Right cardiac atrium (tissue), 5 donors: ENCODE results near the gene ZBTB3. TPM values are rescaled to one million over a fixed set of nuclear protein-coding genes. Genes with fewer than 3 reads are reported as not detected.
"Not testable (repeated sequence)": the region's sequence is repeated elsewhere in the genome, so short reads cannot be mapped to it uniquely, and the experiment has no call there.

Experiments
- ATAC-seq, 2 donors: fragments of 200-7000 bp; cut with Tn5 transposase; one replicate each; pipeline versions ENCODE4 v1.8.0 to v1.9.1; 2020; ENCODE audit warnings: moderate library complexity in 2 of 2, mild to moderate bottlenecking in 1 of 2
- DNase-seq, 3 donors: peaks; one replicate each; pipeline ENCODE4 v3.0.0-alpha.2; 2020
- H3K27ac ChIP-seq: one replicate; pipeline ENCODE4 v1.5.1; 2013; ENCODE audit warnings: mild to moderate bottlenecking, low read length, control low read depth, moderate library complexity
- H3K27me3 ChIP-seq: one replicate; pipeline ENCODE4 v1.6.1; 2013; ENCODE audit not compliant: control insufficient read depth, insufficient read depth
- H3K4me1 ChIP-seq: one replicate; pipeline ENCODE4 v1.6.1; 2013; ENCODE audit warnings: low read length; ENCODE audit not compliant: control insufficient read depth, insufficient read depth
- H3K4me3 ChIP-seq: one replicate; pipeline ENCODE4 v1.5.1; 2013; ENCODE audit warnings: low read length, control low read depth
- H3K9me3 ChIP-seq: one replicate; pipeline ENCODE4 v1.6.1; 2013; ENCODE audit warnings: low read length; ENCODE audit not compliant: control insufficient read depth
- WGBS: extraction: QIAGEN DNeasy Blood & Tissue Kit; methylation state at CpG from one replicate; pipeline ENCODE4 v1.1.7; 2013; 5-methylcytosine and 5-hydroxymethylcytosine counted together
- intact Hi-C, 4 donors: fragments of 100-400 bp; cut with DNase I; formaldehyde crosslinking; loops; one replicate each; pipeline versions ENCODE4 v1.11.0 to v1.14.0; 2022 to 2023
- microRNA-seq, 2 donors: library from miRNA; unstranded; fragments of <30 nt; microRNA quantifications; one replicate each; pipeline ENCODE4 v1.2.0, GENCODE V29; 2020 to 2021
- polyA plus RNA-seq: library from polyadenylated mRNA; stranded (reverse); fragments of 200-250 nt; gene quantifications from one replicate; pipeline ENCODE4 v1.2.3, GENCODE V29; 2013
- total RNA-seq, 4 donors: library from RNA; stranded (reverse); fragmentation: NEBNext Ultra II Directional; extraction: Animal tissue kit (Norgen Biotek cat#: 25700); gene quantifications; one replicate each; pipeline ENCODE4 v1.2.1, GENCODE V29; 2021
- donor health status: healthy with polysubstance abuse.
- donor health status: DM: no; HTN: yes; CAD: no.
- donor health status: DM: no; HTN: no; CAD: no.
- donor health status: DM: no; HTN: yes; CAD: no; lungs with severe emphysema.
- donor health status: DM: yes; HTN: yes; CAD: no.

ZBTB3 gene
- total and polyA plus RNA-seq, 5 donors, result 4.0 to 14.5 (median 8.7) TPM

DNA sequence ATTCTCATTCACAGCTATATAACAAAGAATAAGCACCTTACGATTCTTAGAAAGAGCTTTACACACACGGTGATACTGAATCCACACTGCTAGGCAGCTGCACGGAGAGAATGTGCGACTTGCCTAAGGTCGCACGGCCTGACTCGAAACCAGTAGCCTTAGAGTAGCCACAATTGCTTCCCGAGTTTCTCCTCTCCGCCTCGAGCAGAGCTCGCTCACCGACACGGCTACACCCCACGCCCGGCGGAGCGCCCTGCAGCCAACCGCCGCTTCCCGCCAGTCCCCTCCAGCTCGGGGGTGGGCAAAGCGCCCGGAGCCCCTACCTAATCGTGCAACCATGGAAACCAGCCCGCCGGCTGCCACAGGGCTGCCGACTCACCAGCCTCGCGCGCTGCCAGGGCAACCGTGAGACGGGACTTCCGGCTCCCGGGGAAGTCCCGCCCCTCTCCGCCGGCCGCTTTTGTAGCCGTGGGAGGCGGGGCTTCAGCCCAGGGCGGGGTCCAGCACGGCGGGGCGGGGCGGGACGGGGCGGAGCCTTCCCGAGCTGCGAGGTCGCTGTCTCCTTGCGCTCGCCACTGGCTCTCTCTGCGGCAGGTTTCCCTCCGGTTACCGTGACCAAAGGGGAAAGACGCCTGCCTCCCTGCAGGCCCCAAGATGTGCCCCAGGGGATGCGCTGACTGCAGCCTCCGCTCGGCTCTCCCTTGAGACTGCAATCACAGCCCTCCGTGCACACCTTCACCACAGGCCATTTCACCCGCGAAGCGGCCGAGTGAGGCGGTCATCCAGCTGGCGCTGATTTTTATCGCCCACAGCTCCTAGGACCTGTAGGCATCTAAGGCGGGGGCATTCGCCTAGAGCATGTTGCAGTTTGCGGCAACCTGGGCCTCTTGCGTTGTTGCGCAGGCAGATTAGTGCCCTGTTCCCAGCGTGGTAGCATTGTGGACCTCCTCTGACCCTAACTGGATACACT lies 47.8 kb downstream of the ZBTB3 start:
- 4% methylated on average over 73 of the region's 73 CpGs for WGBS
- ATAC-seq, result peak; percentile 89
- H3K4me3 ChIP-seq, result peak overlapping the region; percentile 89
- intact Hi-C loops, result no loop called here
- H3K27ac ChIP-seq, result peak overlapping the region; percentile 99
- H3K27me3 ChIP-seq, result no peaks in the 10 kb centered on the region
- no peaks in the 10 kb centered on the region for H3K9me3 ChIP-seq
- peak; percentile 97 to 98 (median 98) for DNase-seq
- peaks cover 15% of the 10 kb centered on the region for H3K4me1 ChIP-seq

DNA sequence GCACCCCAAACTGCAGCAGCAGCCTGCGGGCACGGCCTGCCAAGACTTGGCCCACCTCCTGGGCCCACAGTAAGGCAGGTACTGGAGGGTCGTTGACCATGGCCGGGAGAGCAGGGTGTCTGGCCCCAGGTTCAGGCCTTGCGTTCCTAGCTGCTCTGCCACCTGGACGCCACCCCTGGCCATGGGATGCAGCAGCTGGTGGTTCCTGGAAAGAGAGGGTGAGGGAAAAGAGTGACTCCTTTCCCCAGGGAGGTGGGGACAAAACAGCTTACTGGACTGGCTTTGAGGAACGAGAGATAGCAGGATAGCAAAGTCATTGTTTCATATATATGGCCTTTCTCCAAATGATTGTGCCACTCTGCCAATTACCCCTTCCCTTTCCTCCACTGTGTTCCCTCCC lies 48.5 kb downstream of the ZBTB3 start:
- H3K27ac ChIP-seq, result peak overlapping the region; percentile 42
- H3K9me3 ChIP-seq, result no peaks in the 10 kb centered on the region
- WGBS, result 50% methylated on average over 7 of the region's 7 CpGs
- DNase-seq (peak in 2 of 3 donors; percentile 51 to 59), ATAC-seq (no peak)
- H3K4me1 ChIP-seq, result peaks cover 15% of the 10 kb centered on the region
- intact Hi-C loops, result no loop called here
- peak overlapping the region; percentile 89 for H3K4me3 ChIP-seq
- H3K27me3 ChIP-seq, result no peaks in the 10 kb centered on the region

- ATAC-seq, H3K27me3 ChIP-seq, intact Hi-C loops, H3K4me3 ChIP-seq, H3K9me3 ChIP-seq, DNase-seq, H3K27ac ChIP-seq: not testable (repeated sequence)
- WGBS, result 82% methylated on average over 4 of the region's 4 CpGs
- H3K4me1 ChIP-seq, result peaks cover 11% of the 10 kb centered on the region
Measured at GRCh38 chr11:62703921-62704320, 50.0 kb downstream of the ZBTB3 start.

GRCh38 chr11:62702246-62702645 lies 51.7 kb downstream of the ZBTB3 start:
- WGBS, result 91% methylated on average over 11 of the region's 11 CpGs
- ATAC-seq (no peak), DNase-seq (no peak)
- Histone ChIP-seq H3K9me3 (no peaks in the 10 kb centered on the region), H3K27me3 (no peaks in the 10 kb centered on the region), H3K4me3 (no peak overlapping the region), H3K4me1 (peaks cover 6% of the 10 kb centered on the region), H3K27ac (no peak overlapping the region)
- intact Hi-C loops, result no loop called here

Small RNAs within 50 kb of the gene (microRNA-seq; reads per million reads assigned to microRNA genes)
- gene MIR6514 (0.54 to 1.3 reads per million in 2 donors), gene MIR6748 (0 reads per million in 2 donors)

Other genes with a start within 250 kb of the ZBTB3 start
- 100 to 1,000 TPM; 289 to 371 (median 320) TPM for gene AHNAK, start 207.4 kb downstream of the ZBTB3 start, total RNA-seq
- gene AHNAK, start 207.4 kb downstream of the ZBTB3 start, polyA plus RNA-seq, result 78.1 TPM
- gene EEF1G, start 180.3 kb downstream of the ZBTB3 start, total RNA-seq, result 1,000 to 10,000 TPM in 1 of 4 donors, 100 to 1,000 TPM in 3; 807 to 1,060 (median 897) TPM
- gene EEF1G, start 180.3 kb downstream of the ZBTB3 start, polyA plus RNA-seq, result 770 TPM
- 10 to 100 TPM in 3 of 4 donors, 1 to 10 TPM in 1; 8.0 to 15.3 (median 11.5) TPM for gene TUT1, start 162.6 kb downstream of the ZBTB3 start, total RNA-seq
- gene TUT1, start 162.6 kb downstream of the ZBTB3 start, polyA plus RNA-seq, result 10.7 TPM
- 10 to 100 TPM; 34.8 to 47.6 (median 38.3) TPM for gene MTA2, start 152.3 kb downstream of the ZBTB3 start, total RNA-seq
- 24.1 TPM for gene MTA2, start 152.3 kb downstream of the ZBTB3 start, polyA plus RNA-seq
- 10 to 100 TPM; 23.5 to 33.3 (median 26.7) TPM for gene EML3, start 141.4 kb downstream of the ZBTB3 start, total RNA-seq
- 23.9 TPM for gene EML3, start 141.4 kb downstream of the ZBTB3 start, polyA plus RNA-seq
- gene ROM1, start 140.9 kb downstream of the ZBTB3 start, total RNA-seq, result 1 to 10 TPM; 6.1 to 7.9 (median 6.6) TPM
- gene ROM1, start 140.9 kb downstream of the ZBTB3 start, polyA plus RNA-seq, result 7.9 TPM
- gene B3GAT3, start 132.2 kb downstream of the ZBTB3 start, total RNA-seq, result 10 to 100 TPM; 10.7 to 23.1 (median 16.7) TPM
- gene B3GAT3, start 132.2 kb downstream of the ZBTB3 start, polyA plus RNA-seq, result 18.7 TPM
- 100 to 1,000 TPM; 112 to 137 (median 122) TPM for gene GANAB, start 107.5 kb downstream of the ZBTB3 start, total RNA-seq
- 66.5 TPM for gene GANAB, start 107.5 kb downstream of the ZBTB3 start, polyA plus RNA-seq
- gene INTS5, start 100.9 kb downstream of the ZBTB3 start, total RNA-seq, result 10 to 100 TPM; 10.4 to 13.3 (median 11.8) TPM
- gene INTS5, start 100.9 kb downstream of the ZBTB3 start, polyA plus RNA-seq, result 6.1 TPM
- 10 to 100 TPM; 30.6 to 41.1 (median 35.2) TPM for gene C11orf98, start 89.0 kb downstream of the ZBTB3 start, total RNA-seq
- gene C11orf98, start 89.0 kb downstream of the ZBTB3 start, polyA plus RNA-seq, result 79.7 TPM
- 1 to 10 TPM; 6.6 to 9.5 (median 7.3) TPM for gene CSKMT, start 88.8 kb downstream of the ZBTB3 start, total RNA-seq
- 5.2 TPM for gene CSKMT, start 88.8 kb downstream of the ZBTB3 start, polyA plus RNA-seq
- 1 to 10 TPM; 5.2 to 8.6 (median 6.5) TPM for gene UQCC3, start 82.5 kb downstream of the ZBTB3 start, total RNA-seq
- 12.9 TPM for gene UQCC3, start 82.5 kb downstream of the ZBTB3 start, polyA plus RNA-seq
- gene LBHD1, start 81.9 kb downstream of the ZBTB3 start, total RNA-seq, result 1 to 10 TPM; 3.2 to 5.8 (median 3.6) TPM
- gene LBHD1, start 81.9 kb downstream of the ZBTB3 start, polyA plus RNA-seq, result 7.3 TPM
- 10 to 100 TPM; 76.6 to 95.7 (median 83.6) TPM for gene UBXN1, start 75.1 kb downstream of the ZBTB3 start, total RNA-seq
- 101 TPM for gene UBXN1, start 75.1 kb downstream of the ZBTB3 start, polyA plus RNA-seq
- gene LRRN4CL, start 64.6 kb downstream of the ZBTB3 start, total RNA-seq, result 1 to 10 TPM; 1.4 to 3.3 (median 2.3) TPM
- gene LRRN4CL, start 64.6 kb downstream of the ZBTB3 start, polyA plus RNA-seq, result 3.0 TPM
- gene BSCL2, start 46.7 kb downstream of the ZBTB3 start, total RNA-seq, result 10 to 100 TPM; 20.0 to 27.6 (median 26.5) TPM
- gene BSCL2, start 46.7 kb downstream of the ZBTB3 start, polyA plus RNA-seq, result 34.3 TPM
- gene GNG3, start 46.5 kb downstream of the ZBTB3 start, total RNA-seq, result not detected
- 0.57 TPM for gene GNG3, start 46.5 kb downstream of the ZBTB3 start, polyA plus RNA-seq
- gene HNRNPUL2, start 26.7 kb downstream of the ZBTB3 start, total RNA-seq, result 10 to 100 TPM; 29.3 to 37.2 (median 35.5) TPM
- 33.2 TPM for gene HNRNPUL2, start 26.7 kb downstream of the ZBTB3 start, polyA plus RNA-seq
- 10 to 100 TPM; 11.7 to 17.0 (median 14.6) TPM for gene TTC9C, start 25.7 kb downstream of the ZBTB3 start, total RNA-seq
- gene TTC9C, start 25.7 kb downstream of the ZBTB3 start, polyA plus RNA-seq, result 18.4 TPM
- gene POLR2G, start 7.4 kb upstream of the ZBTB3 start, total RNA-seq, result 10 to 100 TPM; 34.4 to 43.3 (median 37.4) TPM
- 51.1 TPM for gene POLR2G, start 7.4 kb upstream of the ZBTB3 start, polyA plus RNA-seq
- 10 to 100 TPM in 1 of 4 donors, 1 to 10 TPM in 3; 8.0 to 17.1 (median 9.6) TPM for gene TAF6L, start 17.2 kb upstream of the ZBTB3 start, total RNA-seq
- gene TAF6L, start 17.2 kb upstream of the ZBTB3 start, polyA plus RNA-seq, result 10.4 TPM
- gene TMEM179B, start 33.2 kb upstream of the ZBTB3 start, total RNA-seq, result 10 to 100 TPM; 19.2 to 21.8 (median 19.7) TPM
- 29.7 TPM for gene TMEM179B, start 33.2 kb upstream of the ZBTB3 start, polyA plus RNA-seq
- gene TMEM223, start 37.8 kb upstream of the ZBTB3 start, total RNA-seq, result 10 to 100 TPM; 12.7 to 17.2 (median 16.3) TPM
- gene TMEM223, start 37.8 kb upstream of the ZBTB3 start, polyA plus RNA-seq, result 29.5 TPM
- gene NXF1, start 51.3 kb upstream of the ZBTB3 start, total RNA-seq, result 10 to 100 TPM; 40.3 to 56.4 (median 47.1) TPM
- gene NXF1, start 51.3 kb upstream of the ZBTB3 start, polyA plus RNA-seq, result 45.8 TPM
- 10 to 100 TPM; 20.1 to 27.8 (median 21.8) TPM for gene STX5, start 77.9 kb upstream of the ZBTB3 start, total RNA-seq
- 14.4 TPM for gene STX5, start 77.9 kb upstream of the ZBTB3 start, polyA plus RNA-seq
- not detected for gene TEX54, start 78.7 kb upstream of the ZBTB3 start, total RNA-seq
- gene TEX54, start 78.7 kb upstream of the ZBTB3 start, polyA plus RNA-seq, result not detected
- gene WDR74, start 85.4 kb upstream of the ZBTB3 start, total RNA-seq, result 10 to 100 TPM; 24.8 to 28.7 (median 26.6) TPM
- 17.9 TPM for gene WDR74, start 85.4 kb upstream of the ZBTB3 start, polyA plus RNA-seq
- gene SLC3A2, start 126.7 kb upstream of the ZBTB3 start, total RNA-seq, result 10 to 100 TPM; 40.2 to 64.1 (median 40.5) TPM
- 28.1 TPM for gene SLC3A2, start 126.7 kb upstream of the ZBTB3 start, polyA plus RNA-seq
- gene CHRM1, start 167.2 kb upstream of the ZBTB3 start, total RNA-seq, result under 1 TPM in 2 of 4 donors, not detected in 2; 0.09 to 0.24 TPM
- gene CHRM1, start 167.2 kb upstream of the ZBTB3 start, polyA plus RNA-seq, result 0.07 TPM
- gene SLC22A6, start 230.8 kb upstream of the ZBTB3 start, total RNA-seq, result not detected
- gene SLC22A6, start 230.8 kb upstream of the ZBTB3 start, polyA plus RNA-seq, result not detected